Eye (tissue), 1 donor: ENCODE data around the gene IFNGR2.
"Not testable (repeated sequence)": the region's sequence is repeated elsewhere in the genome, so short reads cannot be mapped to it uniquely, and the experiment has no call there.

Experiments used
- DNase-seq: peaks from one replicate; pipeline ENCODE4 v3.0.0-alpha.2; 2015

Gene IFNGR2, protein sequence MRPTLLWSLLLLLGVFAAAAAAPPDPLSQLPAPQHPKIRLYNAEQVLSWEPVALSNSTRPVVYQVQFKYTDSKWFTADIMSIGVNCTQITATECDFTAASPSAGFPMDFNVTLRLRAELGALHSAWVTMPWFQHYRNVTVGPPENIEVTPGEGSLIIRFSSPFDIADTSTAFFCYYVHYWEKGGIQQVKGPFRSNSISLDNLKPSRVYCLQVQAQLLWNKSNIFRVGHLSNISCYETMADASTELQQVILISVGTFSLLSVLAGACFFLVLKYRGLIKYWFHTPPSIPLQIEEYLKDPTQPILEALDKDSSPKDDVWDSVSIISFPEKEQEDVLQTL

DNA sequence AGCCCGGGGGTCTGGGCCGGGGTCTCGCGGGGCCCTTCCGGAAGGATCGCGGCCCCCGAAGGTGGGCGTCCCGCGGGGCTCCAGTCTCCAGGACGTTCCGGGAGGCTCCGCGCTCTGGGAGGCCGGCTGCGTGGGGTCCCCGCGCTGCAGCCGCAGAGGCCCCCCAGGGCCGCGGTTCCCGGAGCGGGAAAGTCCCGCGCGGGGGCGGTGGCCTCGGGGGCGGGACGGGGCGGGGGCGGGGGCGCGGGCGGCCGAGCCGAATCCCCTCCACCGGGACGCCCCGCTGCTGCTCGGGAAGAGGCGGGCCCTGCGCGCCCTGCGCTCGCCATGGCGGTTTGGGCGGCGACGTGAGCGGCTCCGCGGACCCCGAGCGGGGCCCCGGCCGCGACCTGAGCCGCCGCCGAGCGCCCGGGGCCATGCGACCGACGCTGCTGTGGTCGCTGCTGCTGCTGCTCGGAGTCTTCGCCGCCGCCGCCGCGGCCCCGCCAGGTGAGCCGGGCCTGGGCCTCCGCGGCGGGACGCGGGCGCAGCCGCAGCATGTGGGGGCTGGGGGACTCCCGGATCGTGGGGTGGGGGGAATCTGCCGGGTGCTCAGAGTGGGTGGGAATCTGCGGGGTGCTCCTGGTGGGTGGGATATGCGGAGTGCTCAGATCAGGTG is at the start of gene IFNGR2:
IFNGR2 (plus strand) TSS at position 286 of the 658 bp plus-strand sequence; CDS start at position 417, 131 bp downstream.
- no peak for DNase-seq

- no peak for DNase-seq
Measured at GRCh38 chr21:33355355-33355754, 47.9 kb upstream of the IFNGR2 start.

DNA sequence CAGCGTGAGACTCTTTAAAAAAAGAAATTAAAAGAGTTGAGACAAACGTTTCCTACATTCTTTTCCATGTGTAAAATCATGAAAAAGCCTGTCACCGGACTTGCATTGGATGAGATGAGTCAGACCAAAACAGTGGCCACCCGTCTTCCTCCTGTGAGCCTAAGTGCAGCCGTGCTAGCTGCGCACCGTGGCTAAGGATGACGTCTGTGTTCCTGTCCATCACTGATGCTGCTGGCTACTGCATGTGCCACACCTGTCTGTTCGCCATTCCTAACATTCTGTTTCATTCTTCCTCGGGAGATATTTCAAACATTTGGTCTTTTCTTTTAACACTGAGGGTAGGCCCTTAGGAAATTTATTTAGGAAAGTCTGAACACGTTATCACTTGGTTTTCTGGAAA is 47.2 kb upstream of the IFNGR2 start:
- DNase-seq = no peak

- no peak for DNase-seq
Measured at GRCh38 chr21:33357177-33357576, 46.0 kb upstream of the IFNGR2 start.

DNA sequence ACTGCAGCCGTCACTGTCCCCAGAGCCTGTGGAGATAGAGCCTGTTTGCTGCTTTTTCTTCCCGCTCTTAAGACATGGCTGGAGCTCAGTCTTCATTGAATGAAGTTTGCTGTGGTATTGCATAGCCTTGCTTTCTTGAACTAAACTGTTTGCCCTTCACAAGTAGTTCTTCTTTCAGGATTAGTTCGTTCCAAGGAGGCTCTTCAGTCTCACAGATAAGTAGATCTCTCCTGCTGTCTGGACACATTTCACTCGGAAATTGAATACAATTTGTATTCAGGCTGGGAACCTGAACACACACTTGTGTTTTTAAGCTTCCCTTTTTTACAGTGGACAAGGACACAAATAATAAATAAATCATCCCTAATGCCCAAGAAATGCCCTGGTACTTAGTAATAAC is 43.8 kb upstream of the IFNGR2 start:
- DNase-seq = no peak

GRCh38 chr21:33360281-33360680 is 42.9 kb upstream of the IFNGR2 start:
- no peak for DNase-seq

DNA sequence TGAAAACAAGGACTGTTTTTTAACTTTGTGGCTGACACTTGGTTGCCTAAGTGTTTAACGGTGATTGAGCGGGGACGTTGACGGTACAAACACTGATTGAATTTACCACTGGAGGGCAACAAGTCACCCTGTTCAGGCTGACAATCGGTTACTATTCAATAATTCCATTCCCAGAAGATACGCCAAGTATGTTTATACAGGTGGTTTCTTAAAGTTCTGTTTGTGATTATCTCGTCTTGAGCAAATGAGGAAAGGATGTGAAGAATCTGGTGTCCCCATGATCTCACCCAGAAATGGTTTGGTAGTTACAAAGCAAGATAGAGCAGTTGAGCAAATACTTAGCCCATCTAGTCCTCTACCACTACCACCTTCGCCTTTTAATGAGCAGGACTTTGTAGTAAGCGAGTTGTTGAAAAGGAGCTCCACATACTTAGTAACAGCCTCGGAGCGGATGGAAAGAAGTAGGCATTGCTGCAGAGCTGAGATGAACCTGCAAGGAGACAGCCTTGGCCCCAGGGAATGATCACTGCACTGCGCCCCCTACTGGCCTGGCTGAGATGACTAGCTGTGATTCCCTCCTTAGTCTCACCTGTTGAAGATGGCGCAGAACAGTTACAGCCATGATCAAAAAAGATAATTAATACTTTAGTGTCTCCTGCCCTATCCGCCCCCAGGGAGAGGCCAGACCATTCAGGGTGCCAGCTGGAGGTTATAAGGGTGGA is 42.2 kb upstream of the IFNGR2 start:
- peak; percentile 83 for DNase-seq

DNA sequence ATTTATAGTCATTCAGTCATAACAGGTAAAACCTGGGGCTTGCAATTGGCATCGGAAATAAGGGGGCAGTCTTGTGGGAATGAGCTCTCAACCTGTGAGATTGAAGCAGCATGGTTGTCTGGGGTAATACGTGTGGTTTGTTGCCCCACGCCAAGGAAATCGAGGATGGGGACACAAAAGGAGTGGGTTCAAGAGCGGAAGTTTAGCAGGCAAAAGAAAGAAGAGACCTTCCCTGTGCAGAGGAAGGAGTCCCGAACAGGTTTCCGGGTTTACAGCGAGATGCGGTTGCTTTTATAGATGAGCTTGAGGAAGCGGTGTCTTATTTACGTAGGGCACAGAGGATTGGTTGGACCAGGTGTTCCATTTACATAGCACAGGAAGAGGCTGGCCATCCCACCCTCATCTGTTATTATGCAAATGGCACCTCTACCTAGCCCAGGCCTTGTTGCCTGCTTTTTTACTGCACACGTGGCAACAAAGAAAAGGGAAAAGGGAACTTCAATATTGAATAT is 41.1 kb upstream of the IFNGR2 start:
- DNase-seq = peak; percentile 28

GRCh38 chr21:33363911-33364609 is 39.2 kb upstream of the IFNGR2 start:
- not testable (repeated sequence) for DNase-seq

DNA sequence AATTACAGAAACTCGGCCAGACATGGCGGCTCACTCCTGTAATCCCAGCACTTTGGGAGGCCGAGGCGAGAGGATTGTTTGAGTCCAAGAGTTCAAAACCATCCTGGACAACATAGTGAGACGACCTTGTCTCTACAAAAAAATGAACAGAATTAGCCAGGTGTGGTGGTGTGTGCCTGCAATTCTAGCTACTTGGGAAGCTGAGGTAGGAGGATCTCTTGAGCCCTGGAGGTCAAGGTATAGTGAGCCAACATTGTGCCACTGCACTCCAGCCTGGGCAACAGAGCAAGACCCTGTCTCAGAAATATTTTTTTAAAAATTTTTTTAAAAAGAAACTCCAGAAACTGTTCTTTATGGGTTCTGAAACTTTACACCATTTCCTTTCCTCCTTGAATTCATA is 38.4 kb upstream of the IFNGR2 start:
- no peak for DNase-seq

DNA sequence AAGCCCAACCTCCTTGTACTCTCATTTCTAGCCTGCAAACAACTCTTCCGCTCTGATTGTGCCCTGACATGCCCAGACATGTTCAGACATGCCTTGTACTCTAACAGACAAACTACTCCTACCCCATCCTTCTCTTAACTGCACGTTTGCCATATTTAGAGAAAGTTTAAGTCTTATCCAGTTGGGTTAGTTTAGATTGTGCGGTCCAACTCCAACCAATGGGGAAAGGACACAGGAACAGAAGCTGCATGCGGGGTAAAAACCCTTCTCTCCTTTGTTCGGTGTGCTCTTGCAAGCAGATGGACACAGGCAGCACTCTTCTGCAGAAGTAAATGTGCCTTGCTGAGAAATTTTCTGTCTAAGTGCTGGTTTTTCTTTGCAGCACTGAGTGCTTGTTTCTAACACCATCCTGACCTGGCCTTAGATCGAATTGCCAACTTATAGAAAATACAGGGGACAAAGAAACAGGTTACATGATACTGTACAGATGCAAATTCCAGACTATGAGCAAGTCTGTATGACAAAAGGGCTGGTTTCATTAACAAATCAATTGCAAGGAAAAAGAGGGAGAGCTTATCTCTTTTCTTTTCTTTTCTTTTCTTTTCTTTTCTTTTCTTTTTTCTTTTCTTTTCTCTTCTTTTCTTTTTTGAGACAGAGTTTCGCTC is 35.8 kb upstream of the IFNGR2 start:
- DNase-seq = no peak

GRCh38 chr21:33368124-33368523 is 35.1 kb upstream of the IFNGR2 start:
- no peak for DNase-seq

- DNase-seq = no peak
Measured at GRCh38 chr21:33368576-33368975, 34.6 kb upstream of the IFNGR2 start.

GRCh38 chr21:33369586-33369985 is 33.6 kb upstream of the IFNGR2 start:
- no peak for DNase-seq

DNA sequence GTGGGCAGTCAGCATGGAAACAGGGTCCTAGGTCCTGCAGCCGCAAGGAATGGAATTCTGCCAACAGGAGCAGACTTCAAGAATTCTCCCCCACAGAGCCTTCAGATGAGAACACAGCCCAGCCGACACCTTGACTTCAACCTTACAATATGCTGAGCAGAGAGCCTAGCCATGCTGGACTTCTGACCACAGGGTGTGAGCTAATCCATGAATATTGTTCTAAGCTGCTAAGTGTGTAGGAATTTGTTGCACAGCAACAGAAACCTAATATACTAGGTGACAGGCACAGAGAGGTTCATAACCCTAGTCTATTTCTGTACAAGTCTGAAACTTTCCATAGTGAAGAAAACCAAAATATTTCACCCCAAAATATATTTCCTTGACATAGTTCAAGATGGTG is 32.9 kb upstream of the IFNGR2 start:
- DNase-seq = no peak

- no peak for DNase-seq
Measured at GRCh38 chr21:33371366-33371765, 31.8 kb upstream of the IFNGR2 start.

DNA sequence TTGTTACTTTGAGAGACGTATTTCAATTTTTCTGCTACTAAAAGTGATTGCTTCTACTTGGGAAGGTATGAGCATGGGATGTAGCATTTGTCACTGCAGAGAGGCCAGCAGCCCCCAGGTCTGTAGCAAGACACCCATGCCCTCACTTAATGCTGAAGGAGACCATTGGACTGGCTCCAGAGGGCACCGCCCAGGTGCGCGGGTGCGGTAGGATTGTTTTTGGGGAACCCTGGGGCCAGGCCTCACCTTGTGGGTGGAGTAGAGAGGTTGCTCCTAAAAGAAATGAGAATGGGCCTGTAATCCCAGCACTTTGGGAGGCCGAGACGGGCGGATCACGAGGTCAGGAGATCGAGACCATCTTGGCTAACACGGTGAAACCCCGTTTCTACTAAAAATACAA is 30.6 kb upstream of the IFNGR2 start:
- DNase-seq = no peak

- no peak for DNase-seq
Measured at GRCh38 chr21:33373451-33373850, 29.8 kb upstream of the IFNGR2 start.

DNA sequence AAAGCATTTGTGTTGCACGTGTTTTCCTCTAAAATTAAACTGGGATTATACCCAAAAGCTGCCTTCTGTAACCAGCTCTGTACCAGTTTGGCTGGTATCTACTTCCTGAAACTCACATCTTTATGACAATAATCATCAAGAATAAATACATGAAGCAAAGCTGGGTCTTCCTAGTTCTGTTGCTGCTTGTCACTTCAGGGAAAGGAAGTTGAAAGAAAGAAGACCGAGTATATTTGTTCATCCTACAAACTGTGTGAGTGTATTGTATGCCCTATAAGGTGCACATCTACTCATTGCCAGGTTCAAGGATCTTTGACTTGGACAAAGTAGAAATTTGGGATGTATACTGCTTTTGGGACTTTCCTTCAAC is 29.1 kb upstream of the IFNGR2 start:
- no peak for DNase-seq

DNA sequence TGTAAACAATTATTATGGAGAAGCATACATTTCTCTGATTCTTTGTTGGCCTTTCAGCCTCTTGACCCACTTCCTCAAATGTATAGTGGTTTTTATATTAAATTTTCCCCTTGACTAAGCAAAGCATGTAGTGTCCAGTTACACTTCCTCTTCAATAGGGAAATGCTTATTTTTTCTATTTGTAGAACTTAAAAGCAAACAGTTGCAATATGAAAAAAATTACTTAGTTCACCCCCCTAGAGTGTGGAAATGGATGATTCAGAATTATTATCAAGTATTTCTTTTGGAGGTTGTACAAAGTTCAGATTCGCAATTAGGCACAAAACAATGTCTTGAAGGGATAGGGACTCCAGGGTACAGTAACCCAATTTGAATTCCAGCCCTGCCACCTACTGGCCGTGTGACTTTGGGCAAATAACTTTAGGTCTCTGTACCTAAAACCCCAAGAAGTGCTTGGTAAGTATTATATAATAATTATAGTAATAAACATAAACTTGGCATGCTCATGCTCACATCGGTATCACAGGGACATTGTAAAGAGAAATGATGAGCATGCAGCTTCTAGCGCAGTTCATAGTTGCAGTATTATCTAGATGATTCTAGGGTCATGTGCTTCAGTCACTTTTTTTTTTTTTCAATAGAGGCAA is 28.6 kb upstream of the IFNGR2 start:
- DNase-seq = peak; percentile 29

- no peak for DNase-seq
Measured at GRCh38 chr21:33375101-33375644, 28.0 kb upstream of the IFNGR2 start.
